Urinary bladder (tissue), 4 donors: ENCODE measurements around the gene MSH3. TPM values are rescaled to one million over a fixed set of nuclear protein-coding genes. Genes with fewer than 3 reads are reported as not detected.

Experiments used
- DNase-seq: peaks from one replicate; pipeline ENCODE4 v3.0.0-alpha.2; 2015; ENCODE audit errors: extremely low spot score
- H3K27ac ChIP-seq: one replicate; pipeline ENCODE4 v1.5.1; 2013; ENCODE audit warnings: low read depth, mild to moderate bottlenecking, moderate library complexity
- H3K36me3 ChIP-seq: one replicate; pipeline ENCODE4 v1.6.1; 2013; ENCODE audit warnings: mild to moderate bottlenecking, moderate library complexity; ENCODE audit not compliant: insufficient read depth
- H3K4me1 ChIP-seq: one replicate; pipeline ENCODE4 v1.6.1; 2013; ENCODE audit warnings: mild to moderate bottlenecking, moderate library complexity; ENCODE audit not compliant: insufficient read depth
- H3K4me3 ChIP-seq: one replicate; pipeline ENCODE4 v1.5.1; 2013; ENCODE audit warnings: low read depth, low read length
- WGBS: extraction: QIAGEN DNeasy Blood & Tissue Kit; methylation state at CpG from one replicate; pipeline ENCODE4 v1.1.7; 2013; 5-methylcytosine and 5-hydroxymethylcytosine counted together
- polyA plus RNA-seq: library from polyadenylated mRNA; stranded (reverse); fragments of 200-250 nt; gene quantifications from one replicate; pipeline ENCODE4 v1.2.3, GENCODE V29; 2013
- total RNA-seq: library from RNA; depleted of rRNA; stranded (reverse); fragments of >200 nt; gene quantifications from one replicate; pipeline ENCODE4 v1.2.3, GENCODE V29; 2014
- donor health status: healthy with polysubstance abuse.
- donor health status: healthy.

MSH3 gene
- total and polyA plus RNA-seq, 2 donors, result 5.5 to 33.8 TPM

GRCh38 chr5:80757290-80757689, 102.8 kb downstream of the MSH3 start:
- DNase-seq, result no peak
- no peaks in the 10 kb centered on the region for H3K4me1 ChIP-seq
- H3K4me3 ChIP-seq, result no peak overlapping the region
- no peak overlapping the region for H3K27ac ChIP-seq
- WGBS, result 78% methylated on average over 1 of the region's 1 CpG
- H3K36me3 ChIP-seq, result peaks cover 1% of the 10 kb centered on the region

GRCh38 chr5:80759866-80760577, 105.6 kb downstream of the MSH3 start:
- Histone ChIP-seq H3K4me1 (no peaks in the 10 kb centered on the region), H3K4me3 (no peak overlapping the region), H3K36me3 (peaks cover 4% of the 10 kb centered on the region), H3K27ac (no peak overlapping the region)
- 92% methylated on average over 5 of the region's 5 CpGs for WGBS
- DNase-seq, result no peak

- WGBS, result 99% methylated on average over 1 of the region's 1 CpG
- H3K27ac ChIP-seq, result no peak overlapping the region
- H3K4me3 ChIP-seq, result no peak overlapping the region
- peaks cover 4% of the 10 kb centered on the region for H3K36me3 ChIP-seq
- no peak for DNase-seq
- H3K4me1 ChIP-seq, result no peaks in the 10 kb centered on the region
These were observed 106.2 kb downstream of the MSH3 start for GRCh38 chr5:80760680-80761079.

- Histone ChIP-seq H3K27ac (no peak overlapping the region), H3K36me3 (peaks cover 4% of the 10 kb centered on the region), H3K4me3 (no peak overlapping the region), H3K4me1 (no peaks in the 10 kb centered on the region)
- DNase-seq, result no peak
- 97% methylated on average over 5 of the region's 5 CpGs for WGBS
These were observed 106.7 kb downstream of the MSH3 start for GRCh38 chr5:80761176-80761575.

DNA sequence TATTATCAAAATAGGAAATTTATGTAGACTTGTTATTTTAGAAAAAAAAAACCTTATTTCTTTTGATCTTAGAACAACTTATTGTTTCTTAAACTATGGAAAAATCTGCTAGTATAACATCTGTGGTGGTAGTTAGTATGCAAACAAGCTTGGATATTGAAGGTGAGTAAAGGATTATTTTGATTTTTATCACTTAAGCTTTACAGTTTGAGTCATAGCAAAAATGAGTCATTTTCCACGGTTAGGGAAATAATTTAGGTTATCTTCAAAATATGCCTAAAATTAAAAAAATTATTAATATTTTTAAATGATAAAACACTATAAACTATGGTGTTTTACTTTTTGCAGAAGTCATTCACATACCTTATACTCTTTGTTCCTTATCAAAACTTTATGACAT, 107.5 kb downstream of the MSH3 start:
- 64% methylated on average over 1 of the region's 1 CpG for WGBS

GRCh38 chr5:80762573-80762972, 108.1 kb downstream of the MSH3 start:
- Histone ChIP-seq H3K36me3 (peaks cover 3% of the 10 kb centered on the region), H3K4me1 (no peaks in the 10 kb centered on the region), H3K4me3 (no peak overlapping the region), H3K27ac (no peak overlapping the region)
- no peak for DNase-seq
- WGBS, result 97% methylated on average over 4 of the region's 4 CpGs

More for the DNA sequence above, 107.5 kb downstream of the MSH3 start:
- Histone ChIP-seq H3K36me3 (peaks cover 3% of the 10 kb centered on the region), H3K4me3 (no peak overlapping the region), H3K4me1 (no peaks in the 10 kb centered on the region), H3K27ac (no peak overlapping the region)
- DNase-seq, result no peak

GRCh38 chr5:80763211-80763610, 108.8 kb downstream of the MSH3 start:
- DNase-seq, result no peak
- no peaks in the 10 kb centered on the region for H3K4me1 ChIP-seq
- peaks cover 3% of the 10 kb centered on the region for H3K36me3 ChIP-seq
- WGBS, result 84% methylated on average over 3 of the region's 3 CpGs
- no peak overlapping the region for H3K4me3 ChIP-seq
- no peak overlapping the region for H3K27ac ChIP-seq

DNA sequence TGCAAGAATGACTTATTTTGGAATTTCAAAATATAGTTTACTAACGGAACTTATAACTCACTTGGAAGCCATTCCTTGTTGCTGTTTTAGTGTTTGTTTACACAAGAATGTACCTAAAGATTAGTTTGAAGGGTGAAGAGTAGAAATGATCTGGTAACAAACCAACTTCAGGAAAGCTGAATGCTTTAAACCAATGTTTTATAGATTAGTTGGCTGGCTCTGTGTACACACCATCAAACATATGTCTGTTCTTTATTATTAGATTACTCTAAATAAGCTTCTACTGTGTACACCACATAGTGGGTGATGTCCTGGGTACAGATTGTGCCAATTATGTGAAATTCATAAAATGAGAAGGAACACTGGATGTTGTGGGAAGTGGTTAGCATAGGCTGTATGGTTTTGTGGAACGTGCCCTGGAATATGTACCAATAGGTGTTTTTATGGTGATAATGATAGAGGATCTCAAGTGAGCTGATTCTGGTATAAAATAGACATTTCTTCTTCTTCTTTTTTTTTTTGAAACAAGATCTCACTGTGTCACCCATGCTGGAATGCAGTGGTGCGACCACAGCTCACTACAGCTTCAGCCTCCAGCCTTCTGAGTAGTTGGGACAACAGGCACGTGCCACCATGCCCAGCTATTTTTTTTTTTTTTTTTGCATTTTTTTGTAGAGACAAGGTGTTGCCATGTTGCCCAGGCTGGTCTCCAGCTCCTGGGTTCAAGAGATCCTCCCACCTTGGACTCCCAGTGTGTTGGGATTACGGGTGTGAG, 109.6 kb downstream of the MSH3 start:
- Histone ChIP-seq H3K27ac (no peak overlapping the region), H3K4me1 (no peaks in the 10 kb centered on the region), H3K36me3 (peaks cover 3% of the 10 kb centered on the region), H3K4me3 (no peak overlapping the region)
- no peak for DNase-seq
- 86% methylated on average over 5 of the region's 5 CpGs for WGBS

GRCh38 chr5:80764786-80765185, 110.3 kb downstream of the MSH3 start:
- DNase-seq, result no peak
- H3K4me1 ChIP-seq, result no peaks in the 10 kb centered on the region
- H3K27ac ChIP-seq, result no peak overlapping the region
- peaks cover 3% of the 10 kb centered on the region for H3K36me3 ChIP-seq
- no peak overlapping the region for H3K4me3 ChIP-seq
- 94% methylated on average over 1 of the region's 1 CpG for WGBS

DNA sequence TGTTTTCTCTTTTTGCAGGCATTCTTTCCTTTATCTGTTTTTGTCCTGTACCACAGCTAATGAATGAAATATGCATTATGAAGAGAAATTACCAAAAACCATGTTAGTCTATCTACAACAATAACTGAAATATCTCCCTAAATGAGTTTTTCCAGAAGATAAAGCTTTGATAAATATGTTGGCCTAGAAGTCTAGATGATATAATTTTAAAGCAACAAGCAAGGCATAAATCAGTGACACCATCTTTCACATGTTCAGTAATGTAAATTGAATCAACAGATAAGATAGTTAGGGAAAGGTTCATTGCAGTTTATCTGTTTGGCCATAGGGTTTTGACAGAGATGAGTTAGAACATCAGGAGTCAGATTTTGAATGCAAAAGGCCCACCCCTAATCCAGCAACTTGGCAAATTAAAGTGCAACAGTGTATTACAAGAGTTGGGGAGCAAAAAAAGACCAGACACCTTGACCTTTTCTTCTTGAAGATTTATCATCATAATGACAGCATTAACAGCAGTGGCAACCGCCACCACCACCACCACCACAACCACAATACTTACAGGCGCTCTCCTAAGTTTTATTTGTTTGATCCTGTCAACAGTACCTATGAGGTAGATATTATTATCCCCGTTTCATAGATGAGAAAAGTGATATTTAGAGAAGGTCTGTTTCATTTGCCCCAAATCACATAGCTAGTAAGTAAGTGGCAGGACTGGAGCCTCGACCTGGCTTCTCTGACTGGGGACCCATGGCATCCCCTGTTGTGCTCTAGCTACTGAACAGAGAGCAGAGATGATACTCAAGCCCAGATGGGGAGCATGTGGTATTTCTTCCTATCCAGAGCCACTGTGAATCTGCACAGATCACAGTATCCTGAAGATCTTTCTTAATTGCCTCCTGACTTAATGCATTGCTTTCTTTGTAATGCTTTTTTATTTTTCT, 123.2 kb downstream of the MSH3 start:
- no peak overlapping the region for H3K4me3 ChIP-seq
- no peak for DNase-seq
- no peaks in the 10 kb centered on the region for H3K36me3 ChIP-seq
- no peaks in the 10 kb centered on the region for H3K4me1 ChIP-seq
- 89% methylated on average over 4 of the region's 4 CpGs for WGBS
- no peak overlapping the region for H3K27ac ChIP-seq

- no peak overlapping the region for H3K4me3 ChIP-seq
- no peak overlapping the region for H3K27ac ChIP-seq
- WGBS, result 98% methylated on average over 2 of the region's 2 CpGs
- H3K4me1 ChIP-seq, result no peaks in the 10 kb centered on the region
- H3K36me3 ChIP-seq, result no peaks in the 10 kb centered on the region
- DNase-seq, result no peak
These were observed 125.6 kb downstream of the MSH3 start for GRCh38 chr5:80780024-80780423.

GRCh38 chr5:80780761-80781285, 126.4 kb downstream of the MSH3 start:
- 94% methylated on average over 8 of the region's 8 CpGs for WGBS
- Histone ChIP-seq H3K4me3 (no peak overlapping the region), H3K4me1 (no peaks in the 10 kb centered on the region), H3K36me3 (no peaks in the 10 kb centered on the region), H3K27ac (no peak overlapping the region)
- DNase-seq, result no peak

DNA sequence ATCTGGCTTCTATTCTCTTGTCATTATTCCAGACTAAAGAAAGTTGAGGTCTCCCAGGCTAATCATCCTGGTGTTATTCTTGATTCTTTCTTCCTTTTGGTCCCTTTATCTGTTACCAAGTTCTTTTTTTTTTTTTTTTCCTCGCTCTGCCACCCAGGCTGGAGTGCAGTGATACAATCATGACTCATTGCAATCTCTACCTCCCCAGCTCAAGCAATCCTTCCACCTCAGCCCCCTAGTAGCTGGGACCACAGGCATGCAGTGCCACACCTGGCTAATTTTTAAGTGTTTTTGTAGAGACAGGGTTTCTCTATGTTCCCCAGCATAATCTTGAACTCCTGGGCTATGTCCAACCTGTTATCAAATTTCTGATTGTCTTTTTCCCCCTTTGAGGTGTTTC, 126.9 kb downstream of the MSH3 start:
- H3K4me3 ChIP-seq, result no peak overlapping the region
- no peaks in the 10 kb centered on the region for H3K4me1 ChIP-seq
- no peaks in the 10 kb centered on the region for H3K36me3 ChIP-seq
- DNase-seq, result no peak
- 85% methylated on average over 1 of the region's 1 CpG for WGBS
- no peak overlapping the region for H3K27ac ChIP-seq
